IMR-90 (cell line): ENCODE results near the gene RNU1-1. TPM values are rescaled to one million over a fixed set of nuclear protein-coding genes. Genes with fewer than 3 reads are reported as not detected.
"Not testable (repeated sequence)": the region's sequence is repeated elsewhere in the genome, so short reads cannot be mapped to it uniquely, and the experiment has no call there.

Experiments used
- ATAC-seq: fragments of 200-7000 bp; cut with Tn5 transposase; 2 replicates; pipeline ENCODE4 v1.9.1; 2020; ENCODE audit warnings: low read depth, mild to moderate bottlenecking, moderate library complexity
- BruUV-seq: library from RNA; stranded (reverse); fragments of 400-500 nt; replicated peaks from 2 replicates; lab custom pipeline; 2021; lab: Mats Ljungman, UMichigan
- CTCF ChIA-PET: fragments of 300-600 bp; formaldehyde crosslinking; extraction: SDS; loops from one replicate; lab custom pipeline; 2021; ENCODE audit warnings: antibody characterized with exemption; lab: Yijun Ruan, JAX
- POLR2A ChIA-PET: fragments of 300-600 bp; sonication (Branson Sonifier 250); formaldehyde crosslinking; loops from one replicate; lab custom pipeline; 2022; ENCODE audit warnings: antibody characterized with exemption; ENCODE audit not compliant: unreplicated experiment; lab: Charles Lee
- DNase-seq: peaks from one replicate; pipeline ENCODE4 v3.0.0; 2013
- H2AFZ ChIP-seq: replicated peaks from 2 replicates; pipeline ENCODE3; 2013; ENCODE audit warnings: low read length, mild to moderate bottlenecking; ENCODE audit not compliant: poor library complexity
- H2AK5ac ChIP-seq: 2 replicates; pipeline ENCODE4 v1.6.1; 2013; ENCODE audit warnings: low read depth, low read length, inconsistent platforms
- H2AK9ac ChIP-seq: replicated peaks from 2 replicates; pipeline ENCODE3; 2013; ENCODE audit warnings: mild to moderate bottlenecking, low read depth, low read length, moderate library complexity; ENCODE audit not compliant: poor library complexity
- H2BK120ac ChIP-seq: 2 replicates; pipeline ENCODE4 v1.6.1; 2013; ENCODE audit warnings: low read depth, low read length, inconsistent platforms
- H2BK15ac ChIP-seq: 3 replicates; pipeline ENCODE4 v1.6.1; 2013; ENCODE audit warnings: low read depth, low read length, inconsistent platforms
- H2BK20ac ChIP-seq: 2 replicates; pipeline ENCODE4 v1.6.1; 2013; ENCODE audit warnings: low read depth, mild to moderate bottlenecking, inconsistent platforms, low read length, moderate library complexity
- H2BK5ac ChIP-seq: 2 replicates; pipeline ENCODE4 v1.6.1; 2013; ENCODE audit warnings: mild to moderate bottlenecking, low read depth, low read length, inconsistent platforms; ENCODE audit not compliant: poor library complexity, severe bottlenecking
- H3K14ac ChIP-seq: replicated peaks from 2 replicates; pipeline ENCODE4 v1.6.1; 2013; ENCODE audit warnings: low read depth, low read length, inconsistent platforms
- H3K18ac ChIP-seq: 2 replicates; pipeline ENCODE4 v1.6.1; 2013; ENCODE audit warnings: low read depth, low read length, control low read depth
- H3K23ac ChIP-seq: 2 replicates; pipeline ENCODE4 v1.6.1; 2013; ENCODE audit warnings: low read depth, low read length, inconsistent platforms
- H3K27ac ChIP-seq: 2 replicates; pipeline ENCODE4 v1.5.1; 2013; ENCODE audit warnings: mild to moderate bottlenecking, control low read depth, low read length; ENCODE audit not compliant: insufficient read depth
- H3K27me3 ChIP-seq: 2 replicates; pipeline ENCODE4 v1.6.1; 2013; ENCODE audit warnings: low read length; ENCODE audit not compliant: control insufficient read depth, insufficient read depth
- H3K36me3 ChIP-seq: 2 replicates; pipeline ENCODE4 v1.6.1; 2013; ENCODE audit warnings: low read length, mixed read lengths; ENCODE audit not compliant: control insufficient read depth, insufficient read depth
- H3K4ac ChIP-seq: 2 replicates; pipeline ENCODE4 v1.6.1; 2013; ENCODE audit warnings: low read depth, low read length, inconsistent platforms
- H3K4me1 ChIP-seq: 2 replicates; pipeline ENCODE4 v1.6.1; 2013; ENCODE audit warnings: low read length, mixed read lengths; ENCODE audit not compliant: control insufficient read depth, insufficient read depth
- H3K4me2 ChIP-seq: 2 replicates; pipeline ENCODE4 v1.6.1; 2013; ENCODE audit warnings: low read depth, mild to moderate bottlenecking, control low read depth, low read length, moderate library complexity
- H3K4me3 ChIP-seq: 2 replicates; pipeline ENCODE4 v1.5.1; 2013; ENCODE audit warnings: low read depth, mild to moderate bottlenecking, control low read depth, low read length, moderate library complexity; ENCODE audit not compliant: insufficient read depth
- H3K56ac ChIP-seq: 2 replicates; pipeline ENCODE4 v1.6.1; 2013; ENCODE audit warnings: low read length, inconsistent platforms; ENCODE audit not compliant: insufficient read depth; ENCODE audit errors: extremely low read depth
- H3K79me1 ChIP-seq, 2 experiments: 2 replicates each; pipeline ENCODE4 v1.6.1; 2013; ENCODE audit warnings: low read length in 2 of 2, inconsistent platforms in 1 of 2, low read depth in 1 of 2
- H3K9ac ChIP-seq: 2 replicates; pipeline ENCODE4 v1.6.1; 2013; ENCODE audit warnings: low read depth, low read length, control low read depth
- H3K9me1 ChIP-seq: 2 replicates; pipeline ENCODE4 v1.6.1; 2013; ENCODE audit warnings: low read length, inconsistent platforms; ENCODE audit not compliant: insufficient read depth
- H3K9me3 ChIP-seq: 2 replicates; pipeline ENCODE4 v1.6.1; 2013; ENCODE audit warnings: low read length; ENCODE audit not compliant: control insufficient read depth, insufficient read depth
- H4K20me1 ChIP-seq: 2 replicates; pipeline ENCODE4 v1.6.1; 2013; ENCODE audit warnings: low read length, inconsistent platforms; ENCODE audit not compliant: insufficient read depth
- H4K5ac ChIP-seq: 2 replicates; pipeline ENCODE4 v1.6.1; 2013; ENCODE audit warnings: mild to moderate bottlenecking, low read depth, low read length, control low read depth
- H4K8ac ChIP-seq, 2 experiments: 2 replicates each; pipeline ENCODE4 v1.6.1; 2013; ENCODE audit warnings: low read depth in 2 of 2, low read length in 2 of 2, control low read depth in 1 of 2, inconsistent platforms in 1 of 2
- H4K91ac ChIP-seq: 2 replicates; pipeline ENCODE4 v1.6.1; 2013; ENCODE audit warnings: low read depth, low read length, inconsistent platforms; ENCODE audit not compliant: insufficient read depth
- WGBS, 2 experiments: methylation state at CpG; one replicate each; pipeline versions ENCODE4 v1.1.5 to v1.1.7; 2013; ENCODE audit warnings: missing lambda C conversion rate in 2 of 2; ENCODE audit not compliant: insufficient read length in 1 of 2; ENCODE audit errors: extremely low coverage in 2 of 2; 5-methylcytosine and 5-hydroxymethylcytosine counted together
- dilution Hi-C: fragments of 300-500 bp; cut with HindIII; formaldehyde crosslinking; loops from one replicate; pipeline ENCODE4 v1.14.3; 2018; ENCODE audit warnings: low sequenced_read_pairs; ENCODE audit not compliant: unreplicated experiment
- in situ Hi-C: fragments of 300-500 bp; cut with MboI; formaldehyde crosslinking; loops from 3 replicates; pipeline ENCODE4 v1.14.3; 2019; ENCODE audit warnings: low sequenced_read_pairs, inconsistent platforms, mixed read lengths
- intact Hi-C: fragments of 100-400 bp; cut with micrococcal nuclease; formaldehyde crosslinking; loops from 2 replicates; pipeline ENCODE4 v1.10.0; 2022
- polyA plus RNA-seq, 3 experiments: library from polyadenylated mRNA; depleted of rRNA; stranded (reverse); fragments of >200 nt; gene quantifications; 2 replicates each; pipeline ENCODE4 v1.2.3, GENCODE V29; 2012; ENCODE audit warnings: low replicate concordance in 1 of 3
- total RNA-seq: library from RNA; depleted of rRNA; stranded (reverse); fragments of >200 nt; gene quantifications from 2 replicates; pipeline ENCODE4 v1.2.3, GENCODE V29; 2012

The RNU1-1 gene
- total and polyA plus RNA-seq, 2 of the 4 experiments (the other 2 are of a cell fraction) = under 0.01 TPM; not detected in 1

DNA sequence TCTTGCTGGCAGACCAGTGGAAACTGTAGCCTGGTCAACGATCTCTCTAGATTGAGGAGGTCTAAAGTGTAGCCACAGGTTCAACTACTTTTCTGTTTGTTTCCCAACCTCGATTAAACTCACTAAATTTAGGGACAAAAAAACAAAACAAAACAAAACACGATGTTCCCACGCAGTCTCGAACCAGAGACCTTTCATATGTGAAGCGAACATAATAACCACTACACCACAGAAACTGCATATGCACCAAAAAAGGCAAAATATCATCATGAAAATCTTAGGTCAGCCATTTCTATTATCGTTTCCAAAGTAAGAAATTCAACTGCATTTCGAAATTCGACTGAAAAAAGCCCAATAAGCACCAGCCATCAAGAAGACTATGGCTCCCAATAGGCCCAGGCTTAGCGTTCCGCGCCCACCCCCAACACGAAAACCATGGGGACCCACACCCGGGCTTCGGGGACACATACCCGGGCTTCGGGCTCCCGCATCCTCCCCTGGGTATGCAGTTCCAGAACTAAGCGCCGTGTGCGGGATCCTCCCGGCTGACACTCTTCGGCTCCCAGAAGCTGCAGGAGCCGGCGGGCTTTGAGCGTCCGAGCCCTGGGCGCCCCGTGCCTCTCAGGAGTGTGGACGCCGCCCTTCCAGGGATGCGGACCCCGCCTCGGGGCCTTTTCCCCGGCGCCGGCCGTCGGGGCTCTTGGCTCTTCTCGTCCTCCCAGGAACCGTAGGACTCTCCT lies 33.6 kb upstream of the RNU1-1 start:
- H3K27me3 ChIP-seq, H3K14ac ChIP-seq, intact Hi-C loops, H3K56ac ChIP-seq, H2AK9ac ChIP-seq, H3K9me1 ChIP-seq, H3K4me2 ChIP-seq, CTCF ChIA-PET, H4K91ac ChIP-seq, H2BK120ac ChIP-seq, H3K4me1 ChIP-seq, H4K5ac ChIP-seq, H2BK20ac ChIP-seq, H3K4ac ChIP-seq, H3K36me3 ChIP-seq, H3K9ac ChIP-seq, DNase-seq, H2BK5ac ChIP-seq, H2AFZ ChIP-seq, H2BK15ac ChIP-seq, in situ Hi-C loops, H4K8ac ChIP-seq, H4K20me1 ChIP-seq, dilution Hi-C loops, H3K18ac ChIP-seq, H2AK5ac ChIP-seq, H3K4me3 ChIP-seq, BruUV-seq, H3K27ac ChIP-seq, POLR2A ChIA-PET, H3K79me1 ChIP-seq, H3K23ac ChIP-seq, H3K9me3 ChIP-seq: not testable (repeated sequence)
- WGBS, 2 experiments = no CpG with 5 or more reads among the region's 41 CpGs
- peak; percentile 60 for ATAC-seq

DNA sequence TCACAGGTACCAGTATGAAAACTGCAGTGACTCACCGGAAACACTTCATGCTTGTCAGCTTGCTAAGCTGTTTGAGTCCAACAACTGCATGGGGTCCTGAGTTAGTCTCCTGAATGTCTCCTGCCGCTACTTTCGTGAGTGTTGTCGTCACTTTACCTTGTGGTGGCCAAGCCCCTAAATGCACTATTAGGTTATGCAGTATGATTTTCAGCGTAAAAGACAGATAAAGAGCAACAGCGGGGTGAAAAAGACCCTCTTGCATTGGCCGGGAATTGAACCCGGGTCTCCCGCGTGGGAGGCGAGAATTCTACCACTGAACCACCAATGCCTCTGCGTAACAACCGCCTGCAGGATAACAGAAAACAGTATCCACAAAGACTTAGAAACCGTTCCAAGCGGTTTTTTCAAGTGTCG lies 31.6 kb upstream of the RNU1-1 start:
- WGBS, 2 experiments = no CpG with 5 or more reads among the region's 16 CpGs
- H2AK9ac ChIP-seq, H3K18ac ChIP-seq, H3K23ac ChIP-seq, in situ Hi-C loops, H3K36me3 ChIP-seq, H3K79me1 ChIP-seq, H4K91ac ChIP-seq, H2BK20ac ChIP-seq, H4K8ac ChIP-seq, H4K20me1 ChIP-seq, H3K9ac ChIP-seq, H3K56ac ChIP-seq, intact Hi-C loops, H4K5ac ChIP-seq, H2BK120ac ChIP-seq, H2AFZ ChIP-seq, POLR2A ChIA-PET, H3K4me3 ChIP-seq, CTCF ChIA-PET, BruUV-seq, H3K27ac ChIP-seq, H3K9me1 ChIP-seq, H3K4ac ChIP-seq, dilution Hi-C loops, H2BK5ac ChIP-seq, H3K4me1 ChIP-seq, H2AK5ac ChIP-seq, H2BK15ac ChIP-seq, H3K9me3 ChIP-seq, H3K14ac ChIP-seq, H3K4me2 ChIP-seq, H3K27me3 ChIP-seq: not testable (repeated sequence)
- peak; percentile 42 for DNase-seq
- peak; percentile 95 for ATAC-seq
